Measurements from ENCODE around the gene ERICH3.

Gene ERICH3, protein sequence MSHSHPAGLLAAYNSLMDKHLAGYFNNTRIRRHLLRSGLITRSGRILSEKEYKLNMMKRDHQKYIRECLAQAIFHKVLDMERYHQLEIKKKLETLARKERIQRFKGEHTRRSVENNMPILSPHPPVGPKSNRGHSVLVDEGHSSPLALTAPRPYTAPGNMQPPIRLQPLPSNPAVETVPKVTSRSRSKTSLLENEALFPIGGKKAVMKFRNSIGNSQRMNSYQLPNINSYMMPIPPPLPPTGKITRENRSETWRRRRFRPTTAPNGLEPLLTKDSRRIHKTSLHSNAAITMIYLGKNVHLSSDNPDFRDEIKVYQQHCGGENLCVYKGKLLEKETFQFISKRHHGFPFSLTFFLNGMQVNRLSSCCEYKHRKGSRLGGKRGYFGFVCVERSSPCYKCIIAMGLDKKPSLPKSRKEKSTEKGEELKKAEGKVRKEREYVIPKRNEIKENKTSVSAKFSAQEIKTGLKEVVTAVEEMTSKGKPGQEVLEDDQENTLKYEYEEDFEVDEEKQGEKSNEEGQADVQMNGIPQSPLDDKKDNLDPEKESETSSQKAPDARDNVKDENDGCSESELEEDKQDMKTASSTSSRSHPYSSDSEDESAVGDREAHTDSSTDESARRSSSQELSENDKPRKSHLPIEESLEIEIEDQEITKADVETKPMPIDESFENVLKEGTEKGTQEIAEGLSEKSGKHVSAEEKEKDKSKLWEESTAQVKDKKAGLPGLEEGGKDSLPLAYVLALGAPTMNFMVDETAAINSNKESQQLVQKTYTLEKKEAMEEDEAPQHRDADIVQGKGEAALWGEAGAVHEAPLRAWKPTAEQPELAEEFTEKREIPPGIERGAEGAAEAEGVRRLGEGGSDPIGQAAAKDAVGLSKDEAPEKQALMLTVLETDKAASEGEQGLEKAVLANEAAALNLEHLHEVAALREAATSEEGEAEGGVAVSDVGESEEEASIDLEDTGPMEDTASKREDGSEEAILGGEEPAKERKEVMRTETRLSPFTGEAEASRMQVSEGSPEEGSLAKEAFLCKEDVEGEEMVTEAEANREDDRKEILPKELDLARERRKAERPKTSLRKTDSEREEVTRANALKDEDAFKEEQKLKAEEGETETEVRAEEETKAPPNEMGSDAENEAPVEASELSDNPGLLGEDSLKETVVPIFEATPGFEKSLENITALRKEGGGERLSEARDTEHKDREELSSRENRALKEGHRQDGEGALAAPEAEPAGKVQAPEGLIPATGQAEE (N-terminal part only)

DNA sequence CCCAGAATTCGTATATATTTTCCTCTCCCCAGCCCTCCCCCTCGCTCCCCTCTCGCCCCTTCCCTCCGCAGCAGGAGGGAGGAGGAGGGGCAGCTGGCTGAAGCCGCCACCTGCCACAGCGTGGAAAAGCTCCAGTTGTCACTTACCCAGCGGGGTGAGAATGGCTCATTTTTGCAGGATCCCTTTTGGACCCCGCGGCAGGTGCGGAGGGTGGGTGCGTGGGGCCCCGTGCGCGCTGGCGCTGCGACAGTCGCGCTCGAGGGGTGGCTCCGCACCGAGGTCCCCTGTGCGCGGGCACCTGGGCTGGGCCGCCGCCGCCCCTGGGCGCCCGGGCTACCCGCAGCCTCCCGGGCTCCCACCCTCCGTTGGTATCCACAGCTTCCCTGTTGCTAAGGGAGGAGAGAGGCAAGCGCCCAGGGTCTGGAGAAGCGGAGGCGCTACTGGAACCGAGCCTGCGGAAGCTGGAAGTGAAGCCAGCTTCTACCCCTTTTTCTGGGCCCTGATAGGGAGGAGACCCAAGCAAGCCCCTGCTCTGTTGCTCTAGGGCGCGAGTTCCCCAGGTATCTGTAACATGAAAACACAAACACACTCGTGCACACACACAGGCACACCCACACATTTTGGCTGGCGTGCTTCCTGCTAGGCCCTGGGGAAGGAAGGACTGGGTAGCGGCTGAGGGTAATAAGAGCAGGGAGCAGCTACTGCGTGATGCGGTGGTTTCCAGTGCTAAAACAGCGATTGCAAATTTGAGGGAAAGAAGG, at the start of gene ERICH3:
TSS of gene ERICH3 (minus strand) at position 442 of the 761 bp plus-strand sequence. CDS start at position 169, 273 bp downstream.
- DNase-seq (ENCODE audit: low spot score): no peak

- DNase-seq (ENCODE audit: low spot score): no peak
Measured at GRCh38 chr1:74717626-74718025, 44.0 kb upstream of the ERICH3 start.

DNA sequence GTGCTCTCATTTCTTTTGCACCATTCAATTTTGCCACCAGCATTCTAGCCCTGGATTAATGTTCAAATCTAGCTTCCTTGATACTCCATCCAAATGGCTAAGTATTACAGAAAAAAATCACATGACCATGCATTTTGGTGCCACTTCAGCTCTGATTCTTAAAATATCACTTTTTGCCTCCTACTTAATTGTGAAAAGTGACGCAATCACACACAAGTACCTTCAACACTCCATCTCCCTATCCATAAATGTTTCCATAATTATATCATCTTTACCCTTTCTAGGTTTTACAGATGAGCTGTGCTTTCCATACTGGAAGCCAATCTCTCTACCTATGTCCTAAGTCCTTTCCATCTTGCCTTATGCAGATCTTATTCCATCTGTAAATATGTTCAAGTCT, 43.2 kb upstream of the ERICH3 start:
- no peak for DNase-seq (ENCODE audit: low spot score)

GRCh38 chr1:74715806-74716205, 42.2 kb upstream of the ERICH3 start:
- no peak for DNase-seq (ENCODE audit: low spot score)

GRCh38 chr1:74715236-74715502, 41.6 kb upstream of the ERICH3 start:
- no peak for DNase-seq (ENCODE audit: low spot score)

- no peak for DNase-seq (ENCODE audit: low spot score)
Measured at GRCh38 chr1:74714429-74715235, 41.0 kb upstream of the ERICH3 start.

GRCh38 chr1:74713849-74714248, 40.3 kb upstream of the ERICH3 start:
- no peak for DNase-seq (ENCODE audit: low spot score)

- DNase-seq (ENCODE audit: low spot score): no peak
Measured at GRCh38 chr1:74712881-74713280, 39.3 kb upstream of the ERICH3 start.

GRCh38 chr1:74703386-74704182, 30.0 kb upstream of the ERICH3 start:
- DNase-seq (ENCODE audit: low spot score): no peak

DNA sequence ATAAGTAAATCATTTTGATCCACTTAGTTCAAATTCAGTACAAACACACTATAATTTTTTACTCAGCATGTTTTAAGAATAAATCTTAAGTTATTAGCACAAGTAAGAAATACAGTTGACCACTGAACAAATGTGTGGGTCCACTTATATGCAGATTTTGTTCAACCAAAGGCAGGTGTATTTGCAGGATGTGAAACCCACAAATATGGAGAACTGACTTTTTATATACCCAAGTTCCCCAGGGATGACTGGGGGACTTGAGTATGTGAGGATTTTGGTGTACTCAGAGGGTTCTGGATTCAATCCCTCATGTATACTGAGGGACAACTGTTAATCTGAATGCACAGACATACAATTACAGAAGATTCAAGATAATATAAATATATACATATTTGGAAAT, 25.7 kb upstream of the ERICH3 start:
- no peak for DNase-seq (ENCODE audit: low spot score)

- no peak for DNase-seq (ENCODE audit: low spot score)
Measured at GRCh38 chr1:74697832-74698231, 24.2 kb upstream of the ERICH3 start.

DNA sequence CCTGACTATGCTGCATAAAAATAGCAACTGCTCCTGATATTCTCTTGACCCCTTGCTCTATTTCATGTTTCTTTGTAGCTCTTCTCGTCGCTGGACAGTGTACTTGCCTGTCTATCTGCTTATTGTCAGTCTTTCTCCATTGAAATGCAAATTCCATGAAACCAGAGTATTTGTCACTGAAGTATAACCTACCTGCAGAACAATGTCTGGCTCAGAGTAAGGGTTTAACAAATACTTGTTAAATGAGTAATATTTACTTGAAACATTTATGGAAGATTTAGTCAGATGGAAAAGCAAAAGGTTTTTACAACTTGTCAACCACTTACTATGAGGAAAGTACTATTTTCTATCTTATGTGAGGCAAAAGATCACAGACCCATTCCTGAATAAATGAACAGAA, 19.9 kb upstream of the ERICH3 start:
- DNase-seq (ENCODE audit: low spot score): no peak

DNA sequence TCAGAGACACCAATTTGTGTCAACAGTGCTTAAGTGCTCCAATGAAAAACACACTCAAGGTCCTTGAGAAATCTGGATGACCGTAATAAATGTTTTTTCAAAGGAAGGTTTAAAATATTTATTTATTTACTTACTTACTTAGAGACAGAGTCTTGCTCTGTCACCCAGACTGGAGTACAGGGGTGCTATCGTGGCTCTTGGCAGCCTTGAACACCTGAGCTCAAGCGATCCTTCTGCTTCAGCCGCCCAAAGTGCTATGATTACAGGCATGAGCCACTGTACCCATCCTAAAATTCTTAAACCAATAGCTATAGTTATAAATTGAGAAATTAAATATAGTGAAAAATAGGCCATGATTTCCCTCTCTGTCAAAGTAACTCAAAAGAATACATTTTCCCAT, 17.3 kb upstream of the ERICH3 start:
- DNase-seq (ENCODE audit: low spot score): no peak

DNA sequence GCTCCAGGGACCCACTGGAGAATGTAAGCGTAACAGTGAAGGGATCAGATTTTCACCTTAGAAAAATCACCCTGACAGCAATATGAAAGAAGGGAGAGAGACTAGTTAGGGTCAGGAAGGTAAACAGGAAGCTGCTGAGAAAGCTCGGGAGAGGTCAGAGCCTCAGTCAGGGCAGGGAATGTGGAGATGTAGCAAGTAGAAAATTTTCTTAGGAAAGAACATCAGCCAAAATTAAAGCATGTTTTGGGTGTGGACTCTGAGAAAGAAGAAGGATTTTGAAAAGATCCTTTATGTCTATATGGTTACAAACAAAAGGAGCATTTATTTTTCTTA, 16.7 kb upstream of the ERICH3 start:
- no peak for DNase-seq (ENCODE audit: low spot score)

DNA sequence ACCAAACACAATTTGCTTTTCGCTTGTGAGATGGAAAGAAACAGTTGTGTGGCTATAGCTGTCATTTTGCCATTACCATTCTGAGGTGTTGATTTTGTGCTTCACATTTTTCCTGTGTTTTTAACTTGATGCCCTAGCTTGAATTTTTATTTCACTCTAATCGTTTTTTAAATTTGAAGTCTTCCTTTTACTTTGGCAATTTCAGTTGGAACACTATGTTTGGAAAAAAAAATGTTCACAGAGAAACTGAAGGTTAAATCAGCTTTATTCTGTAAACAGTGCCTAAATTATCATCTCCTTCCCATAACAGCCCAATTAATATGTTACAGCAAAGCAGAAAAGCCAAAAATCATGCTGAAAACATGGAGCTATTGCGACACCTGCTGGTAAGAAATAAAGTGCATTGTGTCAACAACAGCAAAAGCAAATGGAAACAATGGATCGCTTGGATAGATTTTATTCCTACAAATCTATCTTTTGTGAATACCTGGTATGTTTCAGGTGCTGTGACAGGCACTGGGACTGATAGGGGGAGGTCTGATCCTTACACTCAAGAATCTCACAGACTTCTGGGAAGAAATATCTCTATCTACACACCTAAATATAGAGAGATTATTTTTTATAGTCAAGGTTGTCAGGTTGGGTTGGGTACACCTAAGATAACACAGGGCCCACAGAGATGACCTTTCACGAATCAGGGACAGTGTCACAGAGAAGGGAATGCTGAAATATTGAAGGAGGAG, 16.2 kb upstream of the ERICH3 start:
- DNase-seq (ENCODE audit: low spot score): no peak

DNA sequence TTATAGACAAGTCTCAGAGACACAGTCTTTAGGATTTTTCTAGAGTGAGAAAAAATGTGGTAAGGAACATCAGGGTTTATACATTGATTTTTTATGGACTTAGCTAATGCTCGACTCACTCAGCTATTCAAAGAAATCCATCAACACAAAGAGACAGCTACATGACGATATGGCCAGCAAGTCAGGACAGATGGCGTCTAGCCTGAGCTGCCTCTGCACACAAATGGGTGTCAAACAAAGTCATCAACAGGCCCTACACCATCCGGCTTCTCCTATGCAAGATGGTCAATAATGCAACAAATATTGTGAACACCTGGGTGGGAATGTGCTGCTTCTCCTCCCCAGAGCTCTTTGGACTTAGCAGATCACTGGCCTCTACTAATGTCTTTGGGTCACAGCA, 13.3 kb upstream of the ERICH3 start:
- DNase-seq (ENCODE audit: low spot score): no peak

- DNase-seq (ENCODE audit: low spot score): no peak
Measured at GRCh38 chr1:74684301-74684700, 10.7 kb upstream of the ERICH3 start.

DNA sequence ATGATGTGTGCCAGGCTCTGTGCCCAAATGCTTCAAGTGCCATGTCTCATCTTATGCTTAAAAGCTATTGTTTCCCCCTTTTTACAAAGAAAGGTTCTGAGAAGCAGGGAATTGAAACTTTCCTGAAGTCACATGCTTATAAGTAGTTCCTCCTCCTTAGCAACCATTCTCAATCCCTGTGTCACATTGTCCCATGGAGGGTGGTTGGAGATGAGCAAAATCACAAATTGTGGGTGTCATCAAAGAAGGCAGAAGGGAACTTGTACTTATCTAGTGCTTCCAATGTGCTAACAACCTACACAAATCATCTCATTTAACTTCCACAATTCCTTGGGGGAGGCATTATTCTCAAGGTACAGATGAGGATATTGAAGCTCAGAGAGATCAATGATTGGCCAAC, 10.1 kb upstream of the ERICH3 start:
- no peak for DNase-seq (ENCODE audit: low spot score)

GRCh38 chr1:74681851-74682250, 8.3 kb upstream of the ERICH3 start:
- DNase-seq (ENCODE audit: low spot score): no peak

- no peak for DNase-seq (ENCODE audit: low spot score)
Measured at GRCh38 chr1:74681449-74681848, 7.9 kb upstream of the ERICH3 start.
